ENCODE results near the gene LAMB2.

Gene LAMB2

GRCh38 chr3:49124203-49124602 is 8.6 kb downstream of the LAMB2 start:
- no peak for DNase-seq (ENCODE audit: low spot score)
- no peak for TF ChIP-seq CTCF (IDR thresholded peaks at IDR 0.05; ENCODE audit: extremely low read depth, missing control alignments)

- TF ChIP-seq CTCF (IDR thresholded peaks at IDR 0.05; ENCODE audit: extremely low read depth, missing control alignments) = no peak
These were observed 9.2 kb downstream of the LAMB2 start for GRCh38 chr3:49123687-49124086.

GRCh38 chr3:49122886-49123545 is 9.8 kb downstream of the LAMB2 start:
- no peak for DNase-seq (ENCODE audit: low spot score)
- no peak for TF ChIP-seq CTCF (IDR thresholded peaks at IDR 0.05; ENCODE audit: extremely low read depth, missing control alignments)

More at GRCh38 chr3:49123687-49124086, 9.2 kb downstream of the LAMB2 start:
- no peak for DNase-seq (ENCODE audit: low spot score)

- no peak for TF ChIP-seq CTCF (IDR thresholded peaks at IDR 0.05; ENCODE audit: extremely low read depth, missing control alignments)
These were observed 10.4 kb downstream of the LAMB2 start for GRCh38 chr3:49122451-49122850.

GRCh38 chr3:49122022-49122421 is 10.8 kb downstream of the LAMB2 start:
- no peak for DNase-seq (ENCODE audit: low spot score)

More at GRCh38 chr3:49122451-49122850, 10.4 kb downstream of the LAMB2 start:
- DNase-seq (ENCODE audit: low spot score) = no peak

GRCh38 chr3:49121132-49121736 is 11.6 kb downstream of the LAMB2 start:
- no peak for DNase-seq (ENCODE audit: low spot score)
- no peak for TF ChIP-seq CTCF (IDR thresholded peaks at IDR 0.05; ENCODE audit: extremely low read depth, missing control alignments)

More at GRCh38 chr3:49122022-49122421, 10.8 kb downstream of the LAMB2 start:
- no peak for TF ChIP-seq CTCF (IDR thresholded peaks at IDR 0.05; ENCODE audit: extremely low read depth, missing control alignments)

GRCh38 chr3:49120438-49121131 is 12.3 kb downstream of the LAMB2 start, which contains the start of gene USP19:
USP19 (minus strand) TSS chr3:49120823; CDS start chr3:49119145, 1,678 bp downstream.
- DNase-seq (ENCODE audit: low spot score) = peak; percentile 98
- no peak for TF ChIP-seq CTCF (IDR thresholded peaks at IDR 0.05; ENCODE audit: extremely low read depth, missing control alignments)
